CD14-positive monocyte (primary cell): ENCODE measurements around the gene CTAG2. TPM values are rescaled to one million over a fixed set of nuclear protein-coding genes. Genes with fewer than 3 reads are reported as not detected.

ENCODE experiments used
- DNase-seq, 3 donors: peaks; one replicate each; pipeline ENCODE4 v3.0.0-alpha.2; 2011 to 2022
- H2AFZ ChIP-seq: 2 replicates; pipeline ENCODE4 v1.6.0; 2012; ENCODE audit warnings: mild to moderate bottlenecking, low read depth, low read length, inconsistent platforms; ENCODE audit not compliant: insufficient read depth, poor library complexity, severe bottlenecking
- H3K27ac ChIP-seq, 2 donors: 1 replicate in 1 of 2; 2 replicates in 1 of 2; pipeline ENCODE4 v1.5.1; 2012 to 2013; ENCODE audit warnings: low read length in 2 of 2, control low read depth in 1 of 2, inconsistent platforms in 1 of 2, low read depth in 1 of 2, mild to moderate bottlenecking in 1 of 2
- H3K27me3 ChIP-seq, 2 donors: one replicate each; pipeline versions ENCODE4 v1.6.0 to v1.6.1; 2011 to 2013; ENCODE audit warnings: low read length in 2 of 2; ENCODE audit not compliant: control insufficient read depth in 2 of 2, insufficient read depth in 2 of 2
- H3K36me3 ChIP-seq, 2 donors: replicated peaks in 1 of 2; 1 replicate in 1 of 2; 2 replicates in 1 of 2; pipeline versions ENCODE4 v1.5.1 to v1.6.1; 2012 to 2013; ENCODE audit warnings: low read length in 2 of 2, control low read depth in 1 of 2, inconsistent platforms in 1 of 2, mild to moderate bottlenecking in 1 of 2; ENCODE audit not compliant: insufficient read depth in 2 of 2, control insufficient read depth in 1 of 2
- H3K4me1 ChIP-seq, 2 donors: 1 replicate in 1 of 2; 2 replicates in 1 of 2; pipeline versions ENCODE4 v1.5.1 to v1.6.1; 2012 to 2013; ENCODE audit warnings: low read length in 2 of 2, control low read depth in 1 of 2, inconsistent platforms in 1 of 2, mild to moderate bottlenecking in 1 of 2, moderate library complexity in 1 of 2; ENCODE audit not compliant: insufficient read depth in 2 of 2, control insufficient read depth in 1 of 2
- H3K4me2 ChIP-seq: replicated peaks from 2 replicates; pipeline ENCODE3; 2012; ENCODE audit warnings: low read length, moderate library complexity, mild to moderate bottlenecking; ENCODE audit not compliant: poor library complexity, severe bottlenecking; ENCODE audit errors: extremely low read depth
- H3K4me3 ChIP-seq, 3 experiments: fragments of 200-600 bp in 1 of 3; sonication (generic) in 1 of 3; replicated peaks in 1 of 3; 1 replicate in 2 of 3; 2 replicates in 1 of 3; pipeline ENCODE4 v1.5.1; 2011 to 2013; ENCODE audit warnings: low read length in 3 of 3, mild to moderate bottlenecking in 3 of 3, control low read depth in 2 of 3, low read depth in 2 of 3, inconsistent platforms in 1 of 3, moderate library complexity in 1 of 3
- H3K79me2 ChIP-seq: 2 replicates; pipeline ENCODE4 v1.6.0; 2012; ENCODE audit warnings: mild to moderate bottlenecking, control low read depth, inconsistent platforms, low read length, moderate library complexity; ENCODE audit not compliant: insufficient read depth
- H3K9ac ChIP-seq: 2 replicates; pipeline ENCODE4 v1.6.0; 2017; ENCODE audit warnings: low read length, mild to moderate bottlenecking; ENCODE audit not compliant: insufficient read depth, poor library complexity, severe bottlenecking
- H3K9me3 ChIP-seq, 2 donors: replicated peaks in 1 of 2; 1 replicate in 1 of 2; 2 replicates in 1 of 2; pipeline versions ENCODE4 v1.5.1 to v1.6.1; 2012 to 2013; ENCODE audit warnings: low read length in 2 of 2, control low read depth in 1 of 2; ENCODE audit not compliant: control insufficient read depth in 1 of 2, insufficient read depth in 1 of 2
- H4K20me1 ChIP-seq: 2 replicates; pipeline ENCODE4 v1.6.0; 2012; ENCODE audit warnings: mild to moderate bottlenecking, low read length, control low read depth, moderate library complexity; ENCODE audit not compliant: insufficient read depth
- H3K27ac Mint-ChIP-seq, 7 donors: one replicate each; pipeline ENCODE4 v1.8.0; 2020; ENCODE audit warnings: mild to moderate bottlenecking in 7 of 7, mixed read lengths in 7 of 7, moderate library complexity in 6 of 7, inconsistent platforms in 2 of 7
- H3K27me3 Mint-ChIP-seq, 3 donors: one replicate each; pipeline ENCODE4 v1.8.0; 2021 to 2022; ENCODE audit warnings: low read depth in 3 of 3, mild to moderate bottlenecking in 3 of 3, mixed read lengths in 3 of 3, moderate library complexity in 3 of 3, inconsistent platforms in 1 of 3
- H3K36me3 Mint-ChIP-seq, 2 donors: one replicate each; pipeline ENCODE4 v1.8.0; 2020; ENCODE audit warnings: mixed read lengths in 2 of 2, inconsistent platforms in 1 of 2, mild to moderate bottlenecking in 1 of 2
- H3K4me1 Mint-ChIP-seq: one replicate; pipeline ENCODE4 v1.8.0; 2020; ENCODE audit warnings: mild to moderate bottlenecking, mixed read lengths
- H3K4me3 Mint-ChIP-seq, 2 donors: one replicate each; pipeline ENCODE4 v1.8.0; 2020; ENCODE audit warnings: mild to moderate bottlenecking in 2 of 2, mixed read lengths in 2 of 2, moderate library complexity in 1 of 2
- H3K9me3 Mint-ChIP-seq, 7 donors: one replicate each; pipeline ENCODE4 v1.8.0; 2020 to 2022; ENCODE audit warnings: mixed read lengths in 7 of 7, mild to moderate bottlenecking in 6 of 7, moderate library complexity in 6 of 7, inconsistent platforms in 2 of 7
- WGBS: methylation state at CpG from one replicate; pipeline ENCODE4 v1.1.5; 2013; ENCODE audit warnings: missing lambda C conversion rate; ENCODE audit not compliant: insufficient coverage; 5-methylcytosine and 5-hydroxymethylcytosine counted together
- intact Hi-C, 2 donors: fragments of 100-400 bp; cut with micrococcal nuclease; formaldehyde crosslinking; loops; one replicate each; pipeline versions ENCODE4 v1.15.0 to v1.15.1; 2023
- polyA plus RNA-seq, 3 donors: library from polyadenylated mRNA; depleted of rRNA in 1 of 3; unstranded in 2 of 3; stranded (reverse) in 1 of 3; fragments of 300-500 nt in 2 of 3; fragments of >200 nt in 1 of 3; fragmentation: Illumina TruSeq in 2 of 3; gene quantifications; 1 replicate in 2 of 3; 2 replicates in 1 of 3; pipeline ENCODE4 v1.2.3, GENCODE V29; 2012 to 2021
- TF ChIP-seq, protein P1 (sequence below): fragments of 200-600 bp; IDR thresholded peaks from one replicate; pipeline ENCODE4 v1.8.0; 2022; ENCODE audit warnings: antibody characterized with exemption, mild to moderate bottlenecking

CTAG2 gene
- polyA plus RNA-seq, 3 donors, result not detected

DNA sequence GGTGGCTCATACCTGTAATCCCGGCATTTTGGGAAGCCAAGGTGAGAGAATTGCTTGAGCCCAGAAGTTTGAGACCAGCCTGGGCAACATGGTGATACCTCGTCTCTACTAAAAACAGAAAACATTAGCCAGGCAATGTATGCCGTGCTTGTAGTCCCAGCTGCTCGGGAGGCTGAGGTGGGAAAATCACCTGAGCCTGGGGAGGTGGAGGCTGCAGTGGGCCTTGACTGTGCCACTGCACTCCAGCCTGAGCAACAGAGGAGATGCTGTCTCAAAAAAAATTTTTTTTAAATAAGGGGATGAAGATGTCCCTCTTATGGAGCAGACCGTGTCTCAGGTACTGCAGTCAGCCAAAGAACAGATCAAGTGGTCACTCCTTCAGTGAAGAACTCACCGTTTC is 47.8 kb downstream of the CTAG2 start:
- Mint-ChIP-seq H3K36me3 (no peaks in the 10 kb centered on the region), H3K27me3 (peaks cover 0 to 1% (median 0%) of the 10 kb centered on the region in 3 donors), H3K9me3 (peaks cover 0 to 2% (median 0%) of the 10 kb centered on the region in 7 donors), H3K4me3 (no peak overlapping the region), H3K4me1 (peaks cover 16% of the 10 kb centered on the region), H3K27ac (no peak overlapping the region)
- H4K20me1 ChIP-seq, result no peaks in the 10 kb centered on the region
- H3K27ac ChIP-seq, result no peak overlapping the region
- H3K4me2 ChIP-seq, result no peak overlapping the region
- no peaks in the 10 kb centered on the region for H3K27me3 ChIP-seq
- no peak for DNase-seq
- intact Hi-C loops, result no loop called here
- H3K79me2 ChIP-seq, result no peaks in the 10 kb centered on the region
- no peak overlapping the region for H2AFZ ChIP-seq
- WGBS, result no CpG with 5 or more reads among the region's 6 CpGs
- H3K9ac ChIP-seq, result no peak overlapping the region
- TF ChIP-seq, protein P1, sequence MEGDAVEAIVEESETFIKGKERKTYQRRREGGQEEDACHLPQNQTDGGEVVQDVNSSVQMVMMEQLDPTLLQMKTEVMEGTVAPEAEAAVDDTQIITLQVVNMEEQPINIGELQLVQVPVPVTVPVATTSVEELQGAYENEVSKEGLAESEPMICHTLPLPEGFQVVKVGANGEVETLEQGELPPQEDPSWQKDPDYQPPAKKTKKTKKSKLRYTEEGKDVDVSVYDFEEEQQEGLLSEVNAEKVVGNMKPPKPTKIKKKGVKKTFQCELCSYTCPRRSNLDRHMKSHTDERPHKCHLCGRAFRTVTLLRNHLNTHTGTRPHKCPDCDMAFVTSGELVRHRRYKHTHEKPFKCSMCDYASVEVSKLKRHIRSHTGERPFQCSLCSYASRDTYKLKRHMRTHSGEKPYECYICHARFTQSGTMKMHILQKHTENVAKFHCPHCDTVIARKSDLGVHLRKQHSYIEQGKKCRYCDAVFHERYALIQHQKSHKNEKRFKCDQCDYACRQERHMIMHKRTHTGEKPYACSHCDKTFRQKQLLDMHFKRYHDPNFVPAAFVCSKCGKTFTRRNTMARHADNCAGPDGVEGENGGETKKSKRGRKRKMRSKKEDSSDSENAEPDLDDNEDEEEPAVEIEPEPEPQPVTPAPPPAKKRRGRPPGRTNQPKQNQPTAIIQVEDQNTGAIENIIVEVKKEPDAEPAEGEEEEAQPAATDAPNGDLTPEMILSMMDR, result no peak
- H3K9me3 ChIP-seq, result no peaks in the 10 kb centered on the region
- peaks cover 6 to 7% of the 10 kb centered on the region in 2 donors for H3K4me1 ChIP-seq
- H3K36me3 ChIP-seq, result no peaks in the 10 kb centered on the region
- H3K4me3 ChIP-seq, result no peak overlapping the region

DNA sequence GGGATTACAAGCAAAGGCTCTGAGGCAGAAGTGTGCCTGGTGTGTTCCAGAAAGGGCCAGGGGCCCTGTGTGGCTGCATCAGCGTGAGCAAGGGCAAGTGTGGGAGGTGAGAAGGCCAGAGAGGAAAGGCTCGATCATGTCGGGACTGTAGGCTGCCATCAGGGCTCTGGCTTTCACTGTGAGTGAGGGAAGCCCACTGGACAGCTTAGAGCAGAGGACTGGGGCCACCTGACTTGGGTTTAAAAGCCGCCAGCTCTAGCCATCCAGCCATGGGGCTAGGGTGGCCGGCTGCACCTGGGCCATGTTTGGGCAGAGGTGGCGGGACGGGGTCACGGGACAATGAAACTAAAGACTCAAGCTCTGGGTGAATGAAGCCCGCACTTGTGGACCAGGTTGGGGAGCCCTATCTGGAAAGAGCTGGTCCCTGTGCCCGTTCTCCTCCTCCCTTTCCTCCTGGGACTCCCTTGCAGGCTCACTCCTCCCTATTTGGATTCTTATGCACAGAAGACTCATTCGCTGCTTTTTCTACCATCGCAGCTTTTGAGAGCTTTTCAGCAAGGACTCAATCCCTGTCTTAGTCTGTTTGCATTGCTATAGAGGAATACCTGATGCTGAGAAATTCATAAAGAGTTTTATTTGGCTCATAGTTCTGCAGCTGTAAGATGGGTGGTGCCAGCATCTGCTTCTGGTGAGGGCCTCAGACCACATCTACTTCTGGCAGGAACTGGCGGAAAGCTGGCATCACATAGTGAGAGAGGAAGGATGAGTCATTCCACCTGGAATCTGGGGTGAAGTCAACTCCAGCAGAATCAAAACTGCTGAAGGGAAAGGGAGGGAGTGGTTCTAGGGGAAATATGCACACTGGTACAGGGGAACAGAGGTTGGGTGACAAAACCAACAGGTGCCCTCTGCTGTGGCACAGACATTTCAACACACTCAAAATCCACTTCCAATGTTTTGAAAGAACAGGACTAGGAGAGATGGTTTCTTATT is 49.6 kb downstream of the CTAG2 start:
- no peaks in the 10 kb centered on the region for H3K36me3 ChIP-seq
- intact Hi-C loops, result no loop called here
- H3K79me2 ChIP-seq, result no peaks in the 10 kb centered on the region
- Mint-ChIP-seq H3K9me3 (peaks cover 0 to 6% (median 0%) of the 10 kb centered on the region in 7 donors), H3K27ac (no peak overlapping the region), H3K4me1 (peaks cover 24% of the 10 kb centered on the region), H3K4me3 (no peak overlapping the region), H3K27me3 (peaks cover 0 to 1% (median 1%) of the 10 kb centered on the region in 3 donors), H3K36me3 (no peaks in the 10 kb centered on the region)
- DNase-seq, result no peak
- H3K4me2 ChIP-seq, result no peak overlapping the region
- H3K4me1 ChIP-seq, result peaks cover 6 to 12% of the 10 kb centered on the region in 2 donors
- H3K27ac ChIP-seq, result no peak overlapping the region
- no peaks in the 10 kb centered on the region for H4K20me1 ChIP-seq
- no peak overlapping the region for H3K4me3 ChIP-seq
- no peak overlapping the region for H3K9ac ChIP-seq
- TF ChIP-seq, protein P1, result no peak
- no peak overlapping the region for H2AFZ ChIP-seq
- WGBS, result 100% methylated on average over 1 of the region's 13 CpGs
- no peaks in the 10 kb centered on the region for H3K27me3 ChIP-seq
- H3K9me3 ChIP-seq, result no peaks in the 10 kb centered on the region
